WTC11 (cell line): ENCODE measurements around the gene RHOBTB3.

ENCODE experiments used
- AR ChIP-seq: fragments of 250-450 bp; sonication (Bioruptor Pico); IDR thresholded peaks from 2 replicates; pipeline ENCODE4 v1.9.0; 2021; ENCODE audit warnings: mild to moderate bottlenecking
- CBFB ChIP-seq: sonication (generic); formaldehyde crosslinking; IDR thresholded peaks from 2 replicates; pipeline ENCODE4 v1.8.1; 2022; ENCODE audit warnings: mild to moderate bottlenecking, low read depth, missing genetic modification reagents
- CREB1 ChIP-seq: sonication (generic); formaldehyde crosslinking; IDR thresholded peaks from 2 replicates; pipeline ENCODE4 v1.8.0; 2023; ENCODE audit warnings: mild to moderate bottlenecking, missing genetic modification reagents
- ESRRA ChIP-seq: sonication (generic); formaldehyde crosslinking; IDR thresholded peaks from 2 replicates; pipeline ENCODE4 v1.8.1; 2022; ENCODE audit warnings: mild to moderate bottlenecking, missing genetic modification reagents, borderline replicate concordance
- IRF2 ChIP-seq: sonication (generic); formaldehyde crosslinking; IDR thresholded peaks from 2 replicates; pipeline ENCODE4 v1.8.0; 2022; ENCODE audit warnings: low read depth, missing genetic modification reagents, borderline replicate concordance
- NR2C2 ChIP-seq: sonication (generic); formaldehyde crosslinking; IDR thresholded peaks from 2 replicates; pipeline ENCODE4 v1.8.0; 2022; ENCODE audit warnings: mild to moderate bottlenecking, missing genetic modification reagents
- ZBTB21 ChIP-seq: sonication (generic); formaldehyde crosslinking; IDR thresholded peaks from 2 replicates; pipeline ENCODE4 v1.8.1; 2023; ENCODE audit warnings: mild to moderate bottlenecking, missing genetic modification reagents, borderline replicate concordance
- ZBTB43 ChIP-seq: sonication (generic); formaldehyde crosslinking; IDR thresholded peaks from 2 replicates; pipeline ENCODE4 v1.8.1; 2023; ENCODE audit warnings: mild to moderate bottlenecking, missing genetic modification reagents
- TF ChIP-seq, protein P1 (sequence below): sonication (generic); formaldehyde crosslinking; IDR thresholded peaks from 2 replicates; pipeline ENCODE4 v1.8.1; 2022; ENCODE audit warnings: low read depth, mild to moderate bottlenecking, moderate library complexity, missing genetic modification reagents, borderline replicate concordance
- TF ChIP-seq, protein P2 (sequence below): fragments of 200-600 bp; IDR thresholded peaks from 2 replicates; pipeline ENCODE4 v1.8.0; 2022; ENCODE audit warnings: antibody characterized with exemption

GRCh38 chr5:95743877-95744276 lies 12.7 kb downstream of the RHOBTB3 start:
- TF ChIP-seq CREB1 (no peak), ZBTB21 (CRISPR knock-in tag) (no peak), IRF2 (CRISPR knock-in tag) (no peak), AR (CRISPR knock-in tag) (no peak), ZBTB43 (CRISPR knock-in tag) (no peak), CBFB (no peak), ESRRA (CRISPR knock-in tag) (no peak), NR2C2 (no peak)
- TF ChIP-seq, protein P1, sequence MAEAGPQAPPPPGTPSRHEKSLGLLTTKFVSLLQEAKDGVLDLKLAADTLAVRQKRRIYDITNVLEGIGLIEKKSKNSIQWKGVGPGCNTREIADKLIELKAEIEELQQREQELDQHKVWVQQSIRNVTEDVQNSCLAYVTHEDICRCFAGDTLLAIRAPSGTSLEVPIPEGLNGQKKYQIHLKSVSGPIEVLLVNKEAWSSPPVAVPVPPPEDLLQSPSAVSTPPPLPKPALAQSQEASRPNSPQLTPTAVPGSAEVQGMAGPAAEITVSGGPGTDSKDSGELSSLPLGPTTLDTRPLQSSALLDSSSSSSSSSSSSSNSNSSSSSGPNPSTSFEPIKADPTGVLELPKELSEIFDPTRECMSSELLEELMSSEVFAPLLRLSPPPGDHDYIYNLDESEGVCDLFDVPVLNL (CRISPR knock-in tag): no peak
- TF ChIP-seq, protein P2, sequence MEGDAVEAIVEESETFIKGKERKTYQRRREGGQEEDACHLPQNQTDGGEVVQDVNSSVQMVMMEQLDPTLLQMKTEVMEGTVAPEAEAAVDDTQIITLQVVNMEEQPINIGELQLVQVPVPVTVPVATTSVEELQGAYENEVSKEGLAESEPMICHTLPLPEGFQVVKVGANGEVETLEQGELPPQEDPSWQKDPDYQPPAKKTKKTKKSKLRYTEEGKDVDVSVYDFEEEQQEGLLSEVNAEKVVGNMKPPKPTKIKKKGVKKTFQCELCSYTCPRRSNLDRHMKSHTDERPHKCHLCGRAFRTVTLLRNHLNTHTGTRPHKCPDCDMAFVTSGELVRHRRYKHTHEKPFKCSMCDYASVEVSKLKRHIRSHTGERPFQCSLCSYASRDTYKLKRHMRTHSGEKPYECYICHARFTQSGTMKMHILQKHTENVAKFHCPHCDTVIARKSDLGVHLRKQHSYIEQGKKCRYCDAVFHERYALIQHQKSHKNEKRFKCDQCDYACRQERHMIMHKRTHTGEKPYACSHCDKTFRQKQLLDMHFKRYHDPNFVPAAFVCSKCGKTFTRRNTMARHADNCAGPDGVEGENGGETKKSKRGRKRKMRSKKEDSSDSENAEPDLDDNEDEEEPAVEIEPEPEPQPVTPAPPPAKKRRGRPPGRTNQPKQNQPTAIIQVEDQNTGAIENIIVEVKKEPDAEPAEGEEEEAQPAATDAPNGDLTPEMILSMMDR: no peak
